HG02678 (cell line): ENCODE data around the gene PDE4B.

Source experiments
- ATAC-seq: cut with Tn5 transposase; IDR thresholded peaks from one replicate; pipeline ENCODE4 v1.9.1; 2021; ENCODE audit warnings: mild to moderate bottlenecking, moderate library complexity; ENCODE audit not compliant: unreplicated experiment

The PDE4B gene

GRCh38 chr1:65792669-65793358 lies at the start of gene PDE4B:
Gene PDE4B (plus strand): TSS chr1:65792895.
- ATAC-seq, result no peak

- ATAC-seq, result no peak
Observed at GRCh38 chr1:65744731-65745130, 48.0 kb upstream of the PDE4B start.

GRCh38 chr1:65751961-65752360 lies 40.7 kb upstream of the PDE4B start:
- no peak for ATAC-seq

- ATAC-seq, result no peak
Observed at GRCh38 chr1:65756616-65757015, 36.1 kb upstream of the PDE4B start.

- ATAC-seq, result no peak
Observed at GRCh38 chr1:65757531-65757930, 35.2 kb upstream of the PDE4B start.

GRCh38 chr1:65758128-65758527 lies 34.6 kb upstream of the PDE4B start:
- no peak for ATAC-seq

GRCh38 chr1:65759516-65759915 lies 33.2 kb upstream of the PDE4B start:
- ATAC-seq, result no peak

GRCh38 chr1:65762081-65762862 lies 30.4 kb upstream of the PDE4B start:
- ATAC-seq, result no peak

- no peak for ATAC-seq
Observed at GRCh38 chr1:65764052-65764451, 28.6 kb upstream of the PDE4B start.

GRCh38 chr1:65765631-65766030 lies 27.1 kb upstream of the PDE4B start:
- no peak for ATAC-seq

- ATAC-seq, result no peak
Observed at GRCh38 chr1:65769636-65770035, 23.1 kb upstream of the PDE4B start.

- ATAC-seq, result no peak
Observed at GRCh38 chr1:65772607-65773006, 20.1 kb upstream of the PDE4B start.

GRCh38 chr1:65773391-65774123 lies 19.1 kb upstream of the PDE4B start:
- no peak for ATAC-seq

- ATAC-seq, result no peak
Observed at GRCh38 chr1:65788762-65789161, 3.9 kb upstream of the PDE4B start.

GRCh38 chr1:65791396-65791795 lies 1.3 kb upstream of the PDE4B start:
- no peak for ATAC-seq

- ATAC-seq, result no peak
Observed at GRCh38 chr1:65791801-65792668, 660 bp upstream of the PDE4B start.

- no peak for ATAC-seq
Observed at GRCh38 chr1:65793359-65793732, 651 bp downstream of the PDE4B start.

- ATAC-seq, result no peak
Observed at GRCh38 chr1:65795311-65795710, 2.6 kb downstream of the PDE4B start.

GRCh38 chr1:65799601-65800000 lies 6.9 kb downstream of the PDE4B start:
- ATAC-seq, result no peak

- ATAC-seq, result no peak
Observed at GRCh38 chr1:65804584-65804983, 11.9 kb downstream of the PDE4B start.

GRCh38 chr1:65812065-65812464 lies 19.4 kb downstream of the PDE4B start:
- ATAC-seq, result peak; percentile 98
